Measurements from ENCODE around the gene NT5C3B.

DNA sequence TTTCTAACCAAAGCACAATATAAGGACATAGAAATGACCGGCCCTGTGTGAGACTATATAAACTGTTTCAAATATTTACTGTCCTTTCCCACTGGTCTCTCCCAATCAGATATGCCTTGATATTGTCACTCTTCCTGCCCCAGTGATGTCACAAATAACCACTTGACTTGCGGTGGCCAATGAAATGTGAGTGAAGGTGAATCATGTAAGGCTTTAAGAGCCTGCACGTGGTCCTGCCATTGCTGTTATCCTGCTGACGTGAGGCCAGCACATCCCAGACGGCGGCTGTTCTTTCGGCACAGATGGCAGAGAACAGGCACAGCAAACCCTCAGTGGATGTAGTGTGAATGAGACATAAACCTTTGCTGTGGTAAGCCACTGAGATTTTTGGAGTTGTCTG lies 34.6 kb upstream of the NT5C3B start:
- TF ChIP-seq, protein P1, sequence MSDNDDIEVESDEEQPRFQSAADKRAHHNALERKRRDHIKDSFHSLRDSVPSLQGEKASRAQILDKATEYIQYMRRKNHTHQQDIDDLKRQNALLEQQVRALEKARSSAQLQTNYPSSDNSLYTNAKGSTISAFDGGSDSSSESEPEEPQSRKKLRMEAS (IDR thresholded peaks at IDR 0.05): no peak
- TF ChIP-seq NFIC (IDR thresholded peaks at IDR 0.05) (no peak), RAD21 (IDR thresholded peaks at IDR 0.05; ENCODE audit: low read depth) (no peak), EP300 (IDR thresholded peaks at IDR 0.05; ENCODE audit: borderline replicate concordance) (no peak)

Data from Ishikawa (cell line).